ENCODE data around the gene EHD1.

EHD1 gene

DNA sequence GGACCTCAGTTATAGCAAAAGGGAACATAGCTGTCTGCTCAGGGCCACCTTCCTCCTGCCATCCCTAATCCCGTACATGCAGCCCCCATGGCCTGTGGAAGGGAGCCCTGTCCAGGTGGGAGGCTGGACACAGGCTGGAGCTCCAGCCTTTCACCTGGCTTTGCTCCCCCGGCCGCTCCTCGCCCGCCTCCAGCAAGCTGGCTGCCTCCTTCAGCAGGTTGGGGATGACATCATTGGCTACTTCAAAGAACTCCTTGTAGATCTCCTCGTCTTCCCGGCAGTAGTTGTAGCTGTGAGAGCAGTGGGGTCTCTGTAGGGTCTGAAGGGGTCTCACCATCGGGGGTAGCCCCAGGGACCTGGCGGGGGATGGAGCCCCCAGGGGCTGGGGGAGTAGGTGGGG lies 72.9 kb downstream of the EHD1 start:
- Histone ChIP-seq H3K4me1 (ENCODE audit: insufficient read depth, poor library complexity, severe bottlenecking) (peaks cover 5% of the 10 kb centered on the region), H3K36me3 (ENCODE audit: low read depth) (peaks cover 26% of the 10 kb centered on the region), H3K4me3 (ENCODE audit: severe bottlenecking) (no peak overlapping the region), H3K9me3 (ENCODE audit: severe bottlenecking) (no peaks in the 10 kb centered on the region), H3K27me3 (ENCODE audit: insufficient read depth, poor library complexity, severe bottlenecking) (no peaks in the 10 kb centered on the region), H3K27ac (ENCODE audit: poor library complexity, severe bottlenecking) (no peak overlapping the region)
- TF ChIP-seq, protein P1, sequence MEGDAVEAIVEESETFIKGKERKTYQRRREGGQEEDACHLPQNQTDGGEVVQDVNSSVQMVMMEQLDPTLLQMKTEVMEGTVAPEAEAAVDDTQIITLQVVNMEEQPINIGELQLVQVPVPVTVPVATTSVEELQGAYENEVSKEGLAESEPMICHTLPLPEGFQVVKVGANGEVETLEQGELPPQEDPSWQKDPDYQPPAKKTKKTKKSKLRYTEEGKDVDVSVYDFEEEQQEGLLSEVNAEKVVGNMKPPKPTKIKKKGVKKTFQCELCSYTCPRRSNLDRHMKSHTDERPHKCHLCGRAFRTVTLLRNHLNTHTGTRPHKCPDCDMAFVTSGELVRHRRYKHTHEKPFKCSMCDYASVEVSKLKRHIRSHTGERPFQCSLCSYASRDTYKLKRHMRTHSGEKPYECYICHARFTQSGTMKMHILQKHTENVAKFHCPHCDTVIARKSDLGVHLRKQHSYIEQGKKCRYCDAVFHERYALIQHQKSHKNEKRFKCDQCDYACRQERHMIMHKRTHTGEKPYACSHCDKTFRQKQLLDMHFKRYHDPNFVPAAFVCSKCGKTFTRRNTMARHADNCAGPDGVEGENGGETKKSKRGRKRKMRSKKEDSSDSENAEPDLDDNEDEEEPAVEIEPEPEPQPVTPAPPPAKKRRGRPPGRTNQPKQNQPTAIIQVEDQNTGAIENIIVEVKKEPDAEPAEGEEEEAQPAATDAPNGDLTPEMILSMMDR (IDR thresholded peaks at IDR 0.05; ENCODE audit: poor library complexity, severe bottlenecking), result no peak
- no peak for DNase-seq (ENCODE audit: low spot score)
- ATAC-seq (ENCODE audit: low read depth), result no peak

DNA sequence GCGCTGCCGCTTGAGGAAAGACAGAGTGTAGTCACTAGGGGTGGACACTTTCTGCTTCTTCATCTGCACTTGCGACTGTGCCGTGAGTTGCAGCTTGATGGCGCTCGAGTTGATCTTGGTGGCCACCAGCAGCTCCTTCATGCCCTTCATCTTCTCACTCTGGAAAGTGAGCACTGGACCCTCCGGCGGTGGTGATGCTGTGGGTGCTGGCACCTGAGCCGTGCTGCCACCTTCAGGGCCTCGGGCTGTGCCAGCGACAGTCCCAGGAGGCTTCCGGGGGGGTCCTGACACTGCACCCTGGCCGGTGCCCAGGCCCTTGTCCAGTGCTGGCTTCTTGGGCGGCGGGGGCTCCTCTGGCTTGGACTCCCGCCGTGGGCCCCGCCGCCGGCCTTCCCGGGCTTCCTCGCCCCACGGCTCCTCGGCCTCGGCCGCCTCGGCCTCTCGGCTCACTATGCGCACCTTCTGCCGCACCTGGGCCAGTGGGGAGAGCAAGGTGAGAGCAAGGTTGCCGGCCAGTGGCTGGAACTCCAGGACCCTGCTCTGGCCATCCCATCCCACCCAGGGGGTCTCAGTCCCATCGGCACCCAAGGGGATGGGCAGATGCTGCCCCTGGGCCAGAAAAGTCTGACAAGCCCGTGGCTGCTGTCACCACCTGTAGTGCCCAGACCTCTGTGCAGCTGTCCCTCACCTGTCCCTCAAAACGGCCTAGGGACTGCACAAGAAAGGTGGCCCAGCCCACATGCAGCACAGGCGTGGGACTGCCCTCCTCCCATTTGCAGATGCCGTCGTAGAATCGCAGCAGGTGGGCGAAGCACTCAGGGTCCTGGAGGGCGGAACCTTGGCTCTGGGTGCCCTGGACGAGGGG lies 73.8 kb downstream of the EHD1 start:
- H3K4me3 ChIP-seq (ENCODE audit: severe bottlenecking), result no peak overlapping the region
- peak overlapping the region; percentile 70 for H3K27ac ChIP-seq (ENCODE audit: poor library complexity, severe bottlenecking)

DNA sequence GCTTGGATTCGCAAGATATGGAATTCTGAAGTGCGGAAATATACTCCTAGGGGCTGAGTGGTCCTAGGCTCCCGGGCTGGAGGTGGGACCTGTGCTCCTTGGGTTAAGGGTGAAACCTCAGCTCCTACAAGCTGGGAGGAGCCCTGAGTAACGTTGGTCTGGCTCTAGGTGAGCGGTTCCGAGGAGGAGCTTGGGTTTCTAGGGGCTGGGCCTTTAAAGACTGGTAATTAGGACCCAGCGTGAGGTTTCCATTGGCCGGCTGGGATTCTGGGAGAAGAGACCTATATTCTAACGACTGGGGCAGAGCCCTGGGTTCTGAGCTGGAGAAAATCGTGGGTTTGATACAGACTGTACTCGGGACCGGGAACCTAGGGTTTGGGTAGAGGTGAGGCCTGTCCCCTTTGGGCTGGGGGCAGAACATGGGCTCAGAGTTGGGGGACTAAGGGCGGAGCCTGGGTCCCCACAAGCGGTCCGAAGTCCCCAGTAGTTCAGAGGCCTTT lies 74.5 kb downstream of the EHD1 start:
- peaks cover 5% of the 10 kb centered on the region for H3K4me1 ChIP-seq (ENCODE audit: insufficient read depth, poor library complexity, severe bottlenecking)
- DNase-seq (ENCODE audit: low spot score), result no peak
- H3K9me3 ChIP-seq (ENCODE audit: severe bottlenecking), result no peaks in the 10 kb centered on the region
- H3K27ac ChIP-seq (ENCODE audit: poor library complexity, severe bottlenecking), result peak overlapping the region; percentile 70
- TF ChIP-seq, protein P1 (IDR thresholded peaks at IDR 0.05; ENCODE audit: poor library complexity, severe bottlenecking), result no peak
- peak; percentile 46 for ATAC-seq (ENCODE audit: low read depth)
- H3K27me3 ChIP-seq (ENCODE audit: insufficient read depth, poor library complexity, severe bottlenecking), result no peaks in the 10 kb centered on the region
- H3K36me3 ChIP-seq (ENCODE audit: low read depth), result peaks cover 26% of the 10 kb centered on the region
- H3K4me3 ChIP-seq (ENCODE audit: severe bottlenecking), result peak overlapping the region; percentile 38

More for the DNA sequence above, 73.8 kb downstream of the EHD1 start:
- Histone ChIP-seq H3K9me3 (ENCODE audit: severe bottlenecking) (no peaks in the 10 kb centered on the region), H3K27me3 (ENCODE audit: insufficient read depth, poor library complexity, severe bottlenecking) (no peaks in the 10 kb centered on the region), H3K36me3 (ENCODE audit: low read depth) (peaks cover 26% of the 10 kb centered on the region), H3K4me1 (ENCODE audit: insufficient read depth, poor library complexity, severe bottlenecking) (peaks cover 5% of the 10 kb centered on the region)
- TF ChIP-seq, protein P1 (IDR thresholded peaks at IDR 0.05; ENCODE audit: poor library complexity, severe bottlenecking), result no peak
- ATAC-seq (ENCODE audit: low read depth) (no peak), DNase-seq (ENCODE audit: low spot score) (no peak)

DNA sequence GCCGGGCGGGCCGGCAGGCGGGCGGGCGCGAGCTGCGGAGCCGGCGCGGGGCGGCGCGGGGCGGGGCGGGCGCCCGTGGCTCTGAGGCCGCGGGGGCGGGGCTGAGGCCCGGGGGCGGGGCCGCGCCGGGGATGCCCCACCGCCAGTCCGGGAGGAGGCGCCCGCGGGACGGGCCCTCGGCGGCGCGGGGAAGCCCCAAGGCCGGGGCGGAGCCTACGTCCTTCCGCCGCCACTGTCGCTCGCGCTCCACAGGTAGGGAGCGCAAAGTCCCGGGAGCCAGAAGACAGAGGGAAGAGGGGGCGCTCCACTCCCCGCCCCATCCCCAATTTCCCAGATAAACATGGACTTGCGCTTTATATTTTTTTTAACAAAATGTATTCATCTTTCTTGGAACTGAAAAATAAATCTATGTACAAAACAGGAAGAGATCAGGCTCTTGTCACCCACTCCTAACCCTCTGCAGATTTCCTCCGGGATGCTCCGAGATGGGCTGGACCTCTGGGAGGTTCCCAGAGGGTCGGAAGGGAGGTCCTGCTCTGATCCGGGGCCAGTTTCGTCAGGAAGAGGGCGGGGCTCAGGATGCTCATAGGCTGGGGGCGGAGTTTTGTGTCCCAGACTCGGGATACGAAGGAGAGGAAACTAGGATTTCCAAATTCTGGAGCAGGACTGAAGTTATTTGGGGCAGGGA lies 75.1 kb downstream of the EHD1 start, which contains the start of gene MAP4K2:
Gene MAP4K2 (minus strand): TSS at position 57 of the 688 bp plus-strand sequence. CDS start 65 bp downstream, outside the sequence.
- peak within 1 kb of the TSS; percentile 70 for H3K27ac ChIP-seq (ENCODE audit: poor library complexity, severe bottlenecking)
- H3K4me3 ChIP-seq (ENCODE audit: severe bottlenecking), result peak within 1 kb of the TSS; percentile 38
- no peaks in the 10 kb centered on the region for H3K27me3 ChIP-seq (ENCODE audit: insufficient read depth, poor library complexity, severe bottlenecking)
- peak; percentile 89 for DNase-seq (ENCODE audit: low spot score)
- H3K36me3 ChIP-seq (ENCODE audit: low read depth), result peaks cover 24% of the 10 kb centered on the region
- peak; percentile 86 for ATAC-seq (ENCODE audit: low read depth)
- TF ChIP-seq, protein P1 (IDR thresholded peaks at IDR 0.05; ENCODE audit: poor library complexity, severe bottlenecking), result peak; percentile 57
- peaks cover 5% of the 10 kb centered on the region for H3K4me1 ChIP-seq (ENCODE audit: insufficient read depth, poor library complexity, severe bottlenecking)
- H3K9me3 ChIP-seq (ENCODE audit: severe bottlenecking), result no peaks in the 10 kb centered on the region
